ENCODE measurements around the gene NAA38.

The NAA38 gene

GRCh38 chr17:7839876-7840261, 17.5 kb downstream of the NAA38 start:
- no peak for TF ChIP-seq CTCF (IDR thresholded peaks at IDR 0.05)
- no peak for DNase-seq
- Histone ChIP-seq H3K4me1 (peaks cover 4 to 67% (median 46%) of the 10 kb centered on the region in 4 donors), H3K9me3 (no peaks in the 10 kb centered on the region), H3K27ac (peak overlapping the region in 1 of 2 donors; percentile 89), H3K4me3 (no peak overlapping the region), H3K27me3 (no peaks in the 10 kb centered on the region), H3K36me3 (no peaks in the 10 kb centered on the region)
- intact Hi-C loops (cut with DNase I; ENCODE audit: low total_unique reads) = loop anchor here (10.0 kb wide), 1 partner anchor 315 kb away; the partner anchor contains the start of gene PER1

- Histone ChIP-seq H3K27me3 (no peaks in the 10 kb centered on the region), H3K9me3 (no peaks in the 10 kb centered on the region), H3K4me3 (no peak overlapping the region), H3K27ac (peak overlapping the region in 1 of 2 donors; percentile 89), H3K4me1 (peaks cover 4 to 65% (median 46%) of the 10 kb centered on the region in 4 donors), H3K36me3 (no peaks in the 10 kb centered on the region)
- no peak for TF ChIP-seq CTCF (IDR thresholded peaks at IDR 0.05)
- intact Hi-C loops (cut with DNase I; ENCODE audit: low total_unique reads) = no loop called here
- no peak for DNase-seq
Measured at GRCh38 chr17:7839190-7839875, 18.0 kb downstream of the NAA38 start.

- peak overlapping the region; percentile 3 to 96 for H3K27ac ChIP-seq
- peak overlapping the region; percentile 3 to 9 for H3K4me3 ChIP-seq
- H3K36me3 ChIP-seq = no peaks in the 10 kb centered on the region
- H3K27me3 ChIP-seq = no peaks in the 10 kb centered on the region
- intact Hi-C loops (cut with DNase I; ENCODE audit: low total_unique reads) = no loop called here
- TF ChIP-seq CTCF (IDR thresholded peaks at IDR 0.05) = no peak
- peaks cover 4 to 57% (median 44%) of the 10 kb centered on the region in 4 donors for H3K4me1 ChIP-seq
- H3K9me3 ChIP-seq = no peaks in the 10 kb centered on the region
- peak in 1 of 2 donors; percentile 62 for DNase-seq
Measured at GRCh38 chr17:7838090-7839075, 19.0 kb downstream of the NAA38 start.

- intact Hi-C loops (cut with DNase I; ENCODE audit: low total_unique reads) = no loop called here
- no peak for DNase-seq
- Histone ChIP-seq H3K27ac (peak overlapping the region; percentile 96), H3K27me3 (no peaks in the 10 kb centered on the region), H3K36me3 (no peaks in the 10 kb centered on the region), H3K9me3 (no peaks in the 10 kb centered on the region), H3K4me3 (peak overlapping the region; percentile 9 to 82), H3K4me1 (peaks cover 4 to 53% (median 40%) of the 10 kb centered on the region in 4 donors)
- no peak for TF ChIP-seq CTCF (IDR thresholded peaks at IDR 0.05)
Measured at GRCh38 chr17:7837408-7838088, 19.8 kb downstream of the NAA38 start.

Data from tibial artery (tissue), 4 donors.